ENCODE results near the gene MTUS2. TPM values are rescaled to one million over a fixed set of nuclear protein-coding genes. Genes with fewer than 3 reads are reported as not detected.

The MTUS2 gene
- total and polyA plus RNA-seq, 10 of the 15 experiments (the other 5 are each of a cell fraction or from before 2014, with no cell fraction given) = under 0.01 to 0.05 (median 0.02) TPM; not detected in 6

GRCh38 chr13:29513981-29514719, 694.0 kb downstream of the MTUS2 start:
- ATAC-seq = no peak
- H3K79me2 ChIP-seq (ENCODE audit: control insufficient read depth, insufficient read depth, low read length) = no peaks in the 10 kb centered on the region
- H2AFZ ChIP-seq (ENCODE audit: control insufficient read depth, low read depth, low read length) = no peak overlapping the region
- BruUV-seq (replicated peaks) = no TSS peak
- H3K9me3 ChIP-seq (replicated peaks; ENCODE audit: control insufficient read depth, insufficient read depth, low read length) = no peaks in the 10 kb centered on the region
- ChIA-PET CTCF (no interaction called here), RAD21 (ENCODE audit: unreplicated experiment) (no interaction called here), SMC1A (ENCODE audit: uncharacterized antibody, unreplicated experiment) (no interaction called here), POLR2A (no interaction called here)
- no peaks in the 10 kb centered on the region for H3K27me3 ChIP-seq (replicated peaks in 1 of 2; ENCODE audit: control insufficient read depth in 2 of 2, insufficient read depth in 2 of 2, low read length in 1 of 2)
- H3K4me3 ChIP-seq = no peak overlapping the region
- H3K27ac ChIP-seq (ENCODE audit: control insufficient read depth, insufficient read depth) = no peak overlapping the region
- no peak for DNase-seq (ENCODE audit: low read depth, low spot score)
- no peaks in the 10 kb centered on the region for H3K4me1 ChIP-seq (ENCODE audit: control insufficient read depth, insufficient read depth, low read length)
- no peak for FAIRE-seq
- H3K36me3 ChIP-seq (ENCODE audit: control insufficient read depth in 2 of 2, insufficient read depth in 2 of 2, low read length in 1 of 2) = peaks cover 31 to 39% of the 10 kb centered on the region in 2 experiments; a peak in 3 of 4 replicates
- H3K4me2 ChIP-seq (ENCODE audit: control insufficient read depth, insufficient read depth) = no peak overlapping the region
- WGBS (ENCODE audit: insufficient coverage, insufficient replicate concordance, low lambda C conversion rate, missing lambda C conversion rate) = 91% methylated on average over 30 of the region's 32 CpGs
- H4K20me1 ChIP-seq (ENCODE audit: control insufficient read depth, insufficient read depth) = no peaks in the 10 kb centered on the region
- TF ChIP-seq ZZZ3 (IDR thresholded peaks at IDR 0.05; ENCODE audit: control insufficient read depth, insufficient read length, low read depth) (no peak), PKNOX1 (IDR thresholded peaks at IDR 0.05) (no peak)
- H3K9ac ChIP-seq (ENCODE audit: control insufficient read depth, insufficient read depth, low read length) = no peak overlapping the region
- in situ Hi-C loops (cut with MboI) (no loop called here), intact Hi-C loops (cut with micrococcal nuclease; ENCODE audit: unreplicated experiment) (no loop called here)

- WGBS (ENCODE audit: insufficient coverage, insufficient replicate concordance, low lambda C conversion rate, missing lambda C conversion rate) = 84% methylated on average over 13 of the region's 13 CpGs
- POLR2A ChIA-PET = no interaction called here
- SMC1A ChIA-PET (ENCODE audit: uncharacterized antibody, unreplicated experiment) = no interaction called here
- no TSS peak for BruUV-seq (replicated peaks)
- H3K79me2 ChIP-seq (ENCODE audit: control insufficient read depth, insufficient read depth, low read length) = no peaks in the 10 kb centered on the region
- peaks cover 36 to 42% of the 10 kb centered on the region in 2 experiments; a peak in 3 of 4 replicates for H3K36me3 ChIP-seq (ENCODE audit: control insufficient read depth in 2 of 2, insufficient read depth in 2 of 2, low read length in 1 of 2)
- intact Hi-C loops (cut with micrococcal nuclease; ENCODE audit: unreplicated experiment) = no loop called here
- no peaks in the 10 kb centered on the region for H3K4me1 ChIP-seq (ENCODE audit: control insufficient read depth, insufficient read depth, low read length)
- H3K9ac ChIP-seq (ENCODE audit: control insufficient read depth, insufficient read depth, low read length) = no peak overlapping the region
- no peaks in the 10 kb centered on the region for H3K9me3 ChIP-seq (replicated peaks; ENCODE audit: control insufficient read depth, insufficient read depth, low read length)
- no peak overlapping the region for H3K4me3 ChIP-seq
- no peak for DNase-seq (ENCODE audit: low read depth, low spot score)
- ATAC-seq = no peak
- CTCF ChIA-PET = no interaction called here
- in situ Hi-C loops (cut with MboI) = no loop called here
- FAIRE-seq = no peak
- no peaks in the 10 kb centered on the region for H3K27me3 ChIP-seq (replicated peaks in 1 of 2; ENCODE audit: control insufficient read depth in 2 of 2, insufficient read depth in 2 of 2, low read length in 1 of 2)
- H3K27ac ChIP-seq (ENCODE audit: control insufficient read depth, insufficient read depth) = no peak overlapping the region
- RAD21 ChIA-PET (ENCODE audit: unreplicated experiment) = no interaction called here
- H4K20me1 ChIP-seq (ENCODE audit: control insufficient read depth, insufficient read depth) = no peaks in the 10 kb centered on the region
- H2AFZ ChIP-seq (ENCODE audit: control insufficient read depth, low read depth, low read length) = no peak overlapping the region
- no peak overlapping the region for H3K4me2 ChIP-seq (ENCODE audit: control insufficient read depth, insufficient read depth)
- TF ChIP-seq CTCF (IDR thresholded peaks at IDR 0.05 in 2 of 3, conservative IDR thresholded peaks at IDR 0.05 in 1 of 3; ENCODE audit: control insufficient read depth in 2 of 3, extremely low read depth in 1 of 3, insufficient read depth in 1 of 3, low read depth in 3 of 3, low read length in 3 of 3) (no peak), CHD4 (IDR thresholded peaks at IDR 0.05) (no peak), CBFB (IDR thresholded peaks at IDR 0.05; ENCODE audit: low read depth) (no peak), MTA3 (IDR thresholded peaks at IDR 0.05; ENCODE audit: borderline replicate concordance, low read length) (no peak), SP1 (IDR thresholded peaks at IDR 0.05; ENCODE audit: low read depth, low read length) (no peak), MEF2B (IDR thresholded peaks at IDR 0.05; ENCODE audit: partially characterized antibody, poor library complexity, severe bottlenecking) (no peak), TCF3 (IDR thresholded peaks at IDR 0.05; ENCODE audit: borderline replicate concordance, insufficient read depth, low read depth, low read length) (no peak), POU2F2 (IDR thresholded peaks at IDR 0.05; ENCODE audit: borderline replicate concordance, low read depth, low read length) (no peak), STAT1 (conservative IDR thresholded peaks at IDR 0.05) (no peak), FOS (IDR thresholded peaks at IDR 0.05; ENCODE audit: borderline replicate concordance, extremely low read depth, insufficient read length) (no peak), MEF2A (IDR thresholded peaks at IDR 0.05; ENCODE audit: insufficient read depth, low read depth, low read length) (no peak)
These were observed 694.7 kb downstream of the MTUS2 start for GRCh38 chr13:29514720-29515310.
